Skeletal muscle satellite cell (primary cell): Measurements from ENCODE around the gene MTOR.

Experiments used
- H3K27me3 ChIP-seq: 2 replicates; pipeline ENCODE4 v1.7.0; 2013; ENCODE audit warnings: low read length; ENCODE audit not compliant: control insufficient read depth, insufficient read depth
- H3K36me3 ChIP-seq: 2 replicates; pipeline ENCODE4 v1.7.0; 2013; ENCODE audit warnings: mild to moderate bottlenecking, control low read depth, low read length; ENCODE audit not compliant: insufficient read depth
- H3K4me1 ChIP-seq: 2 replicates; pipeline ENCODE4 v1.7.0; 2013; ENCODE audit warnings: low read length; ENCODE audit not compliant: control insufficient read depth, insufficient read depth
- H3K4me2 ChIP-seq: 2 replicates; pipeline ENCODE4 v1.7.0; 2013; ENCODE audit warnings: mild to moderate bottlenecking, low read length
- H3K4me3 ChIP-seq: 2 replicates; pipeline ENCODE4 v1.7.0; 2013; ENCODE audit warnings: low read length
- H3K9ac ChIP-seq: 2 replicates; pipeline ENCODE4 v1.7.0; 2013; ENCODE audit warnings: mild to moderate bottlenecking, low read depth, low read length, moderate library complexity
- H3K9me3 ChIP-seq: replicated peaks from 2 replicates; pipeline ENCODE4 v1.7.0; 2013; ENCODE audit warnings: mild to moderate bottlenecking, control low read depth, low read length

MTOR gene

DNA sequence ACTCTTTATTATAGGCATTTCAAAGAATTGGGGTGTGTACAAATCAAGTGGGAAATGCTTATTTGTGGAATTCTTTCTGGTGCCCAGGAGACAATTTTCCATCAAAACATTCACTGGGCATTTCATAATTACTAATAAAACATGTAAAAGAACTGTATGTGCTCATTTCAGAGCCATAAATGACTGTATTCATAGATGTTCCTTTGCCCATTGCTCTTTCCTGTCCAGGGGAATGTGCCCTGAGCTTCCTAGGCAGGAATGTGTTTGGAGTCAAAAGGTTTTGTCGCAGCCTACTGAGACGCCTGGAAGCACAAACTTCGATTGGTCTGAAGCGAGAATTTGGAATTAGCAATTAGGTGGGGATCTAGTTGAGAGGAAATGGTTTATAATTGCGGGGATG is 119.0 kb downstream of the MTOR start:
- H3K9ac ChIP-seq = no peak overlapping the region
- H3K4me3 ChIP-seq = no peak overlapping the region
- H3K9me3 ChIP-seq = no peaks in the 10 kb centered on the region
- H3K4me2 ChIP-seq = no peak overlapping the region
- peaks cover 26% of the 10 kb centered on the region for H3K4me1 ChIP-seq
- no peaks in the 10 kb centered on the region for H3K27me3 ChIP-seq
- peaks cover 53% of the 10 kb centered on the region for H3K36me3 ChIP-seq

DNA sequence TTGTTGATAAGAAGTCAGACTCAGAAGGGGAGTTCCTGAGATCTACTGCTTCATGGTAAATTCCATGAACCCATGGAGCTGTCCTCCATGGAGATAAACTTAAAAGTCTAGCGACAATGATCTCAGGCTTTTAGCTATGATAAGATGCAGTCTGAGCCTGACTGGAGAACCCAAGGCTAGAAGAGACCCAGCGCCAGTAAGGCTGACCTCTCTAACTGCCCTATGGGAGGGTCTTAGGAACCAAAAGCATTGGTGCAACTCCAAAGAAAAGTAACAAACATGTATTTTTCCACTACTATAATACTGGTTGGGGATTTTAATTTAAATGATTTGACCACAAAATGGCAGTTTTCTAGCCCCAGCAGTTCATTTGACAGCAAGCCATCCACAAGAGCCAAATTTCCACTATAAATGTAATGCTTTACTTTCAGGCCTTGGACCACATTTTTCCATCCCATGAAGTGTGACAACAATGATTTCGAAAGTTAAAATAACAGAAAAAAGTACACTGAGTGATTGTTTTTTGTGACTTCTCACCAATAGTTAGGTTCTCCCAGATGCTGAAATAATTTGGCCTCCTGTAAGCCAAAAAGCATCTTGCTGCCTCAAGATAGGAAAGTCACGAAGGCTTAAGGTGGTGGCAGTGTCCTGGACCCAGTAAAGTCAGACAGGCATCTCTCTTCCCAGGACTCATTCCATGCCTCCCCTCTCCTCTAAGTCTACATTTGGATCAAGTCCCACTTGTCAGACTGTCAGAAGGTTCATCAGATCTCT is 119.5 kb downstream of the MTOR start:
- H3K4me3 ChIP-seq = no peak overlapping the region
- H3K27me3 ChIP-seq = no peaks in the 10 kb centered on the region
- H3K4me1 ChIP-seq = peaks cover 27% of the 10 kb centered on the region
- no peak overlapping the region for H3K9ac ChIP-seq
- no peaks in the 10 kb centered on the region for H3K9me3 ChIP-seq
- H3K4me2 ChIP-seq = no peak overlapping the region
- H3K36me3 ChIP-seq = peaks cover 56% of the 10 kb centered on the region

DNA sequence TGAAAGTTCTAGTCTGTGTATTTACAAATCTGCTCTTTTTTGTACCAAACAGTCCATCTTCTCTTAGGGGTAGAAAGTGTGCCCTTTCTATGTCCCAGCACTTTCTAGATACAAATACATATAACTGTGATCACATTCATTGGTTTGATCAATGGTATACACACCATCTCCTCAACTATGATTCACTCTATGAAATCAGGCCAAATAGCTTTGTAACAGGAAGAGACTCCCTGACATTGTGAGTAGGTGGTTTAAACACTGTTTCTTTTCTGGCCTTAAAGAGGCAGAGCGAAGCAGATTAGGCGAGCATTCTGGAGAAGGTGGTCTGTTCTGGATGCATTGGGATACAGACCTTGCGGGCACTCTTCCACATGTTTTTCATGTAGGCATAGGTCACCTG is 123.4 kb downstream of the MTOR start:
- Histone ChIP-seq H3K36me3 (peaks cover 33% of the 10 kb centered on the region), H3K4me3 (no peak overlapping the region), H3K9ac (no peak overlapping the region), H3K27me3 (no peaks in the 10 kb centered on the region), H3K4me1 (peaks cover 42% of the 10 kb centered on the region), H3K9me3 (no peaks in the 10 kb centered on the region), H3K4me2 (peak overlapping the region; percentile 8)

DNA sequence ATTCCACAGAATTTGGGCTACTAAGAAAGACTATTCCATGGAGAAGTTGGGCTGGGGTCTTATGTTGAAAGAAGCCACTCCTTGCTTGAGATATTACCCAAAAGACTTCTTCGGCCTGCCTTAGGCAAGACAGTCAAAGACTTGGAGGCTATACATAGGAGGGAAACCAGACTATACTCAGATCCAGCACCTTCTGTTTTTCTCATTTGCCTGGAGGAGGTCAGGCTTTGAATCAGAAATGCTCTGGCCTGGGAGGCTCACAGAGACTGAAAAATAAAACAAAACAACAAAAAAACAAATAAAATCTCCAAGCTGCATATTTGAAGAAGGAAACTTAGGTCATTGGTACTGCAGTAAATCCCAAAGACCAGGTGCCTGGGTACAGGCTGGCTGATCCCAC is 124.3 kb downstream of the MTOR start:
- Histone ChIP-seq H3K36me3 (peaks cover 34% of the 10 kb centered on the region), H3K4me3 (no peak overlapping the region), H3K4me1 (peaks cover 37% of the 10 kb centered on the region), H3K4me2 (no peak overlapping the region), H3K9me3 (no peaks in the 10 kb centered on the region), H3K9ac (no peak overlapping the region), H3K27me3 (no peaks in the 10 kb centered on the region)

DNA sequence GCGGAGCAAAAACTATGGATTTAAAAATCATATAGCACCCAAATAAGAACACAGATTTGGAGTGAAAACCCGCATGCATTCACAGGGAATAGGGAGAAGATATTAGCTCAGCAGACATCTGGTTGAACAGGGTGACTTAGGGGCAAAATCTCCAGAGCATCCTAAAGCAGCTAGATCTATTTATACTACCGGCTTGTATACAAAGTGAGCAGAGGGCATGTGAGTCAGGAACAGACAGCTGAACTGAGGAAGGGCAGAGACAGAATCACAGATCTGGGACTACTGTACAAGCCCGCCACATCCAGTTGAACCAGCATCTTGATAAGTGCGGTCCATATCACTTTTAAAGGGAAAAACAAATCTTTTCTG is 127.5 kb downstream of the MTOR start:
- Histone ChIP-seq H3K36me3 (peaks cover 52% of the 10 kb centered on the region), H3K9ac (no peak overlapping the region), H3K4me1 (peaks cover 34% of the 10 kb centered on the region), H3K9me3 (no peaks in the 10 kb centered on the region), H3K4me3 (no peak overlapping the region), H3K27me3 (no peaks in the 10 kb centered on the region), H3K4me2 (peak overlapping the region; percentile 42)

DNA sequence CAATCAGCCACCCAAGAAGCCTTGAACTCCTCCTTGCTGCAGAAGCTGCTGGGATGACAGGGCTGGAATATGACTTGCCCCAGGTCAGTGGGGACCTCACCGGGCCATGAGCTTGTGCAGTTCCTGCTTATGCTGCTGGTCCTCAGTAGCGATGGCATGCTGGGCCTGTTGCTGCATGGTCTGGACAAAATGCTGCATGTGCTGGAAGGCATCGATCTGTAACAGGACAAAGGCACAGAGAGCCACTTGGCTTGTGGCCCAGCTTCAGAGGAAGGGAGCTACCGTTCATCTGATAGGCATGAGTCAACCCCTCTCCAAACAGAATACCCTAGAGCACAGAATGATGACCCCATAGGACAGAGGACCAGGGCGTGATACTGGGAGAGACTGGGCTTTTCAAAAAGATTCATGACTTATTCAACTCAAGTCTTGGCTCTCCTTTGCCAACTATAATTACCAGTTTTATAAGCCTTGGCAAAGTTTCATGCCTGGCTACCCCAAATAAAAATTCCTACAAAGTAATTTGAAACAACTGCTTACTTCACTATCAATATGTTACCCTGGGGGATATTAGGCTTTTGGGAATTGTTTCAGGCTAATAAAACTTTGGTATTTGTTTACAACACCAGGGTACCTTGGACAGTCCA is 128.0 kb downstream of the MTOR start:
- Histone ChIP-seq H3K27me3 (no peaks in the 10 kb centered on the region), H3K4me2 (peak overlapping the region; percentile 42), H3K4me3 (no peak overlapping the region), H3K9ac (no peak overlapping the region), H3K9me3 (no peaks in the 10 kb centered on the region), H3K4me1 (peaks cover 32% of the 10 kb centered on the region), H3K36me3 (peaks cover 57% of the 10 kb centered on the region)

DNA sequence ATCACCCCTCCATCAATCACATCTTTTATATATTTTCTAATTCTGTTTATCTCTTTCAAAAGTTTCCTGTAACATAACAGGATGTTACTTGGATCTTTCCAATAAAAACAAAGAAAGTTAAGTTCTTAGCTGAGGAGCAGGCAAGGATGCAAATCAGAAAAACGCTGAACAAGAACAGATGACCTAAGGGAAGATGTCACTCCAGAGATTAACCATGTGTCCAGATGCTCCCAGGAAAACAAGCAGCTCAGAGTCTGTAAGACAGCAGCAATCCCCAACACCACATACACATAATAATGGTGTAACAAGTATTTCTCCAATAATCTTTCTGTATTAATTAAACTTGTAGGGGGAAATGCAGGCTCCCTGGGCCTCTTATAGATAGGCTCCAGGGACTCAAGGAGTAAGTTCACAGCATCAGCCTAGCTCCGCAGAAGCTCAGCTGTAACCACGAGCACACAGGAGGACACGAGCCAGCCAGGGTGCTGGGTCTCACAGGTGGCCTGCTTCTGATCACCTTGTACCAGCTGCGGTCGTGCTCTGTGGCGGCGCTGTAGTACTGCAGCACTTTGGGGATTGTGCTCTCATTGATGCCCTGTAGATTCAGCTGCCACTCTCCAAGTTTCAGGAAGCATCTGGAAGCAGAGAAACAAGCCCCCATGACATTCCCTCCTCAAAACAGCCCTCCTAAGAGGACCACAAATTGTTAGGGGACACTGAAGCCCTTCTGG is 129.6 kb downstream of the MTOR start:
- Histone ChIP-seq H3K9me3 (no peaks in the 10 kb centered on the region), H3K4me1 (peaks cover 22% of the 10 kb centered on the region), H3K4me3 (no peak overlapping the region), H3K9ac (no peak overlapping the region), H3K27me3 (no peaks in the 10 kb centered on the region), H3K4me2 (no peak overlapping the region), H3K36me3 (peaks cover 64% of the 10 kb centered on the region)

DNA sequence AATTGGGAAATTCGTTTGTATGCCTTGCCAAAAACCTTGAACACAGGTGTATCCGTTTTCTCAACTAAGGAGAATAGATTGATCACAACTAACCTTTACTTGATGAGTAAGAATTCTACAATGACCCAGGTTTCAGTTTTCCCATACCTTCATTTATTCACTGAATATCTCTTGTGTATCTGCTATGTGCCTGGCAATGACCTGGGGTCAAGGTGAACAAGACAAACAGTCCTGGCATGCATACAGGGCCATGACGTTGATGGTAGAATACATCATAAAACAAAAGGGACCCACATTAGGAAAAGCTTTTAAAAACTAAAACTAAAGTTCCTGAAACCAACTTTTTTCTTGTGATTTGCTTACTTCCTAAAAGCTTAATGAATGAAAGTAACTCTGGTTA is 130.5 kb downstream of the MTOR start:
- peaks cover 22% of the 10 kb centered on the region for H3K4me1 ChIP-seq
- peaks cover 66% of the 10 kb centered on the region for H3K36me3 ChIP-seq
- H3K4me3 ChIP-seq = no peak overlapping the region
- no peak overlapping the region for H3K9ac ChIP-seq
- no peaks in the 10 kb centered on the region for H3K9me3 ChIP-seq
- no peak overlapping the region for H3K4me2 ChIP-seq
- no peaks in the 10 kb centered on the region for H3K27me3 ChIP-seq

DNA sequence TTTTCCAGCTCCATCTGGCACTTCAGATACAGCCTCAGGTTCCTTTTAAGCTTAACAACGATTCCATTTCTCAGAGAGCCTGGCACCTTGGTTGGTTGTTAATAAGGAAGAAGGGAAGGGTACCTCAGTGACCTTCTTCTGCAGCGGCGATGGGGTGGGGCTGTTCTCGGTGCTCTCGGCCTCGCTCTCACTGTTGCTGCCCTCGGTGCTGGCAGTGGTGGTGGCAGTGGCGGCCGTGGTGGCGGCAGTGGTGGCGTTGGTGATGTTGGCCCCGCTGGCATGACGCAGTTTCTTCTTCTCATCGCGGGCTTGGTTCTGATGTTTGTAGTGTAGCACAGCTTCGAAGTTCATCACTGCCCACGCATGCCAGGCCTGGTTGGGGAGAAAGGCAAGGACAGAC is 131.9 kb downstream of the MTOR start:
- H3K36me3 ChIP-seq = peaks cover 75% of the 10 kb centered on the region
- no peaks in the 10 kb centered on the region for H3K27me3 ChIP-seq
- H3K4me2 ChIP-seq = no peak overlapping the region
- peaks cover 22% of the 10 kb centered on the region for H3K4me1 ChIP-seq
- no peaks in the 10 kb centered on the region for H3K9me3 ChIP-seq
- H3K4me3 ChIP-seq = no peak overlapping the region
- no peak overlapping the region for H3K9ac ChIP-seq

DNA sequence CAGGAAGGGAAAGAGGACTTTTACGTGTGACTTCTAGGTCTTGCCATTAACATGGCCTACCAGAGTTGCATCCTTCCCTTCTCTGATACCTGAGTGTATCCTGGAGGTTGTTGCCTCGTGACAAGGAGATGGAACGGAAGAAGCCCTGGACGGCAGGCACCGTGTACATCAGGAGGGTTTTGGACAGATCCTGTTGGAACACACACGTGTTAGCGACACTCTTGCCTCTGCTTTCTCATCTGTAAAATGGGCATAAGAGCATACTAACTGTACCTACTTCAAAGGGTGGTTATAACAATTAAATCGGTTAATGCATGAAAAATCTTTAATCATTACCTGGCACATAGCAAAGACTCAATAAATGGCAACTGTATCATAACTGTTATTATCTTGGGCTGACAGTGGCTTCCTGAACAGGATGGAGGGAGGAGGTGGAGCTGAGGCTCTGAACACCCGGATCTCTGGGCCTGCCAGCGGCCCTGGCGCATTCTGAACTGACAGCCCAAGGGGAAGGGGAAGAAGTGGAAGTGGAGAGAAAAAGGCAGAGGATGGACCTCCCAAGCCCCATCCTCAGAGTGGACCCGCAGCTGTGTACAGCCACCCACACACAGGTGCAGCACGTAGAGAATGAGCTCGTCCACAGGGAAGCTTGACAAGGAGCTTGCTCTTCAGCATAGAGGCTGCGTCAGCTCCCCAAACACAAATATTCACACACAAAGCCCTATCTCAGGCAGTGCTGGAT is 132.5 kb downstream of the MTOR start:
- Histone ChIP-seq H3K4me1 (peaks cover 16% of the 10 kb centered on the region), H3K27me3 (no peaks in the 10 kb centered on the region), H3K36me3 (peaks cover 80% of the 10 kb centered on the region), H3K9ac (no peak overlapping the region), H3K9me3 (no peaks in the 10 kb centered on the region), H3K4me3 (no peak overlapping the region), H3K4me2 (no peak overlapping the region)

DNA sequence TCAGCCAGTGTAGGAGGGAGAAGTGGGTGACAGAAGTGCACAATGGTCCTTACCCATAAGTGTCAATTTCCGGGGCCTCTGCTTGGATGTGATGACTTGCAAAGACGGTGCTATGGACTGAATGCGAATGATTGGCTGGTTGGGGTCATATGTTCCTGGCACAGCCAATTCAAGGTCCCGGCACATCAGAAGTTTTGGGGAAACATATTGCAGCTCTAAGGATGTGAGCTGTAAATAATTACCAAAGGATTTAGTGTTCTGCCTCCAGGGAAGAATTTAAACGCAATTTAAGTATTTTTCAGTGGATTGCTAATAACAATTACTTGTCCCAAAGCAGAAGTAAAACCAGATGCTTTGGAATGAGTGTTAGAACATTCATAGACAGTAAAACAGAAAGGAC is 135.8 kb downstream of the MTOR start:
- no peaks in the 10 kb centered on the region for H3K4me1 ChIP-seq
- H3K27me3 ChIP-seq = no peaks in the 10 kb centered on the region
- H3K9me3 ChIP-seq = no peaks in the 10 kb centered on the region
- H3K9ac ChIP-seq = no peak overlapping the region
- no peak overlapping the region for H3K4me2 ChIP-seq
- H3K4me3 ChIP-seq = no peak overlapping the region
- H3K36me3 ChIP-seq = peaks cover 79% of the 10 kb centered on the region
